ENCODE measurements around the gene ZNF594.
"Not testable (repeated sequence)": the region's sequence is repeated elsewhere in the genome, so short reads cannot be mapped to it uniquely, and the experiment has no call there.

The ZNF594 gene

GRCh38 chr17:5201011-5201410, 9.3 kb upstream of the ZNF594 start:
- no peak for DNase-seq (ENCODE audit: low spot score)

GRCh38 chr17:5200360-5200759, 8.7 kb upstream of the ZNF594 start:
- no peak for DNase-seq (ENCODE audit: low spot score)

GRCh38 chr17:5198472-5198871, 6.8 kb upstream of the ZNF594 start:
- DNase-seq (ENCODE audit: low spot score), result no peak

- DNase-seq (ENCODE audit: low spot score), result peak; percentile 37
These were observed 2.7 kb upstream of the ZNF594 start for GRCh38 chr17:5194346-5194745.

- no peak for DNase-seq (ENCODE audit: low spot score)
These were observed 7.4 kb downstream of the ZNF594 start for GRCh38 chr17:5184288-5184687.

GRCh38 chr17:5183410-5183793, 8.3 kb downstream of the ZNF594 start:
- DNase-seq (ENCODE audit: low spot score), result no peak

GRCh38 chr17:5182597-5183409, 8.9 kb downstream of the ZNF594 start:
- DNase-seq (ENCODE audit: low spot score), result no peak

GRCh38 chr17:5181509-5182305, 10.0 kb downstream of the ZNF594 start:
- no peak for DNase-seq (ENCODE audit: low spot score)

- DNase-seq (ENCODE audit: low spot score), result no peak
These were observed 12.7 kb downstream of the ZNF594 start for GRCh38 chr17:5179003-5179402.

- DNase-seq (ENCODE audit: low spot score), result not testable (repeated sequence)
These were observed 16.6 kb downstream of the ZNF594 start for GRCh38 chr17:5175027-5175426.

- peak; percentile 11 for DNase-seq (ENCODE audit: low spot score)
These were observed 25.7 kb downstream of the ZNF594 start for GRCh38 chr17:5165791-5166564.

- no peak for DNase-seq (ENCODE audit: low spot score)
These were observed 27.2 kb downstream of the ZNF594 start for GRCh38 chr17:5164436-5164835.

- not testable (repeated sequence) for DNase-seq (ENCODE audit: low spot score)
These were observed 29.9 kb downstream of the ZNF594 start for GRCh38 chr17:5161793-5162192.

GRCh38 chr17:5160702-5161101, 31.0 kb downstream of the ZNF594 start:
- DNase-seq (ENCODE audit: low spot score), result not testable (repeated sequence)

- DNase-seq (ENCODE audit: low spot score), result not testable (repeated sequence)
These were observed 45.5 kb downstream of the ZNF594 start for GRCh38 chr17:5146122-5146521.

GRCh38 chr17:5142877-5143276, 48.8 kb downstream of the ZNF594 start:
- not testable (repeated sequence) for DNase-seq (ENCODE audit: low spot score)

GRCh38 chr17:5139458-5139732, 52.3 kb downstream of the ZNF594 start:
- DNase-seq (ENCODE audit: low spot score), result no peak

GRCh38 chr17:5138616-5139457, 52.8 kb downstream of the ZNF594 start:
- no peak for DNase-seq (ENCODE audit: low spot score)

GRCh38 chr17:5138198-5138544, 53.5 kb downstream of the ZNF594 start:
- not testable (repeated sequence) for DNase-seq (ENCODE audit: low spot score)

- not testable (repeated sequence) for DNase-seq (ENCODE audit: low spot score)
These were observed 54.0 kb downstream of the ZNF594 start for GRCh38 chr17:5137511-5138197.

Data from AG20443 (cell line).